Immature natural killer cell (primary cell): ENCODE results near the gene SUGCT. TPM values are rescaled to one million over a fixed set of nuclear protein-coding genes. Genes with fewer than 3 reads are reported as not detected.

Source experiments
- DNase-seq, 3 donors: peaks; one replicate each; pipeline ENCODE4 v3.0.0; 2022; ENCODE audit warnings: mixed read lengths in 1 of 3
- H3K27ac Mint-ChIP-seq, 6 donors: one replicate each; pipeline ENCODE4 v1.8.0; 2020; ENCODE audit warnings: mixed read lengths in 6 of 6, mild to moderate bottlenecking in 5 of 6, inconsistent platforms in 4 of 6, moderate library complexity in 3 of 6
- H3K27me3 Mint-ChIP-seq, 3 donors: one replicate each; pipeline ENCODE4 v1.8.0; 2020 to 2021; ENCODE audit warnings: low read depth in 3 of 3, mild to moderate bottlenecking in 3 of 3, mixed read lengths in 3 of 3, moderate library complexity in 3 of 3, inconsistent platforms in 1 of 3
- H3K36me3 Mint-ChIP-seq, 3 donors: one replicate each; pipeline ENCODE4 v1.8.0; 2020; ENCODE audit warnings: mixed read lengths in 3 of 3, inconsistent platforms in 2 of 3, mild to moderate bottlenecking in 2 of 3
- H3K4me1 Mint-ChIP-seq, 2 donors: one replicate each; pipeline ENCODE4 v1.8.0; 2020; ENCODE audit warnings: inconsistent platforms in 2 of 2, mild to moderate bottlenecking in 2 of 2, mixed read lengths in 2 of 2, moderate library complexity in 1 of 2
- H3K4me3 Mint-ChIP-seq, 5 donors: one replicate each; pipeline ENCODE4 v1.8.0; 2020; ENCODE audit warnings: mild to moderate bottlenecking in 5 of 5, mixed read lengths in 5 of 5, inconsistent platforms in 3 of 5, moderate library complexity in 3 of 5
- H3K9me3 Mint-ChIP-seq, 6 donors: one replicate each; pipeline ENCODE4 v1.8.0; 2020; ENCODE audit warnings: mild to moderate bottlenecking in 6 of 6, mixed read lengths in 6 of 6, inconsistent platforms in 4 of 6, moderate library complexity in 3 of 6
- polyA plus RNA-seq, 3 donors: library from polyadenylated mRNA; unstranded; fragments of 300-500 nt; fragmentation: Illumina TruSeq; gene quantifications; one replicate each; pipeline ENCODE4 v1.2.3, GENCODE V29; 2021

The SUGCT gene
- polyA plus RNA-seq, 3 donors from 2014 or later, result 0.28 TPM; not detected in 2

- Mint-ChIP-seq H3K36me3 (no peaks in the 10 kb centered on the region), H3K27me3 (peaks cover 0 to 5% (median 5%) of the 10 kb centered on the region in 3 donors), H3K27ac (no peak overlapping the region), H3K4me3 (no peak overlapping the region), H3K4me1 (no peaks in the 10 kb centered on the region), H3K9me3 (peaks cover 0 to 11% (median 2%) of the 10 kb centered on the region in 6 donors)
- no peak for DNase-seq
Measured at GRCh38 chr7:40675741-40676140, 540.9 kb downstream of the SUGCT start.

DNA sequence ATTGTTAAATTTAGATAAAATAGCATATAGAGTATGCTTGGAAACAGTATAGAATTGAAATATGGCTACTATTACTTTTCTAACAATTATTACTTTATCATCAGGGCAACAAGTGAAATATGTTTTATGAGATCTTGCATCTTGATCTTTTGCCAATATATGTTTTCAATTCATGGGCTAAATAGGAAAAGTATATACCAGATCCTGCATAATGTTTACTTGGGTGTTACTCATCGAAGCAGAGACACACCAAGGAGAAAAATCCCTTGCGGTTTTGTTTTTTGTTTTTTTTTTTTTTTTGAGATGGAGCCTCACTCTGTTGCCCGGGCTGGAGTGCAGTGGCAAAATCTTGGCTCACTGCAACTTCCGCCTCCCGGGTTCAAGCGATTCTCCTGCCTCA is 541.4 kb downstream of the SUGCT start:
- no peaks in the 10 kb centered on the region for H3K4me1 Mint-ChIP-seq
- H3K9me3 Mint-ChIP-seq, result peaks cover 0 to 11% (median 2%) of the 10 kb centered on the region in 6 donors
- peaks cover 0 to 5% (median 5%) of the 10 kb centered on the region in 3 donors for H3K27me3 Mint-ChIP-seq
- no peak for DNase-seq
- H3K27ac Mint-ChIP-seq, result no peak overlapping the region
- no peak overlapping the region for H3K4me3 Mint-ChIP-seq
- no peaks in the 10 kb centered on the region for H3K36me3 Mint-ChIP-seq

DNA sequence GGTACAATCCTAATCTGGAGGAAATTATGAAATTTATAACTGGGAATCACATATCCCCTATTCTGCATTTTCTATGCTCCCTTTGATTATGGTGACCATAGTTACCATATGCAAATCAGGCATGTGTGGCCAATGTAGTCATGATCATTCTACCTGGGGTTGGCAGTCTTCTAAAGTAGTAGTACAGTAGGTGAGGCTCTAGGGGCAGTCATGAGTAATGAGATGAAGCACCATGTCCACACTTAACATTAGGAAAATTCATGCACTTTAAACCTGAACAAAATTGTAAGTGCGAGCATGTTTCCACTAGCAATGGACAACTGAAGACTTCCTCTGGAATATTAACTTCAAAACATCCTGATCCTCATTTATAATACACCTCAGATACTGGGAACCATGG is 545.9 kb downstream of the SUGCT start:
- no peaks in the 10 kb centered on the region for H3K36me3 Mint-ChIP-seq
- DNase-seq, result no peak
- no peaks in the 10 kb centered on the region for H3K4me1 Mint-ChIP-seq
- peaks cover 0 to 2% (median 1%) of the 10 kb centered on the region in 3 donors for H3K27me3 Mint-ChIP-seq
- peaks cover 0 to 16% (median 2%) of the 10 kb centered on the region in 6 donors for H3K9me3 Mint-ChIP-seq
- H3K27ac Mint-ChIP-seq, result no peak overlapping the region
- H3K4me3 Mint-ChIP-seq, result no peak overlapping the region

DNA sequence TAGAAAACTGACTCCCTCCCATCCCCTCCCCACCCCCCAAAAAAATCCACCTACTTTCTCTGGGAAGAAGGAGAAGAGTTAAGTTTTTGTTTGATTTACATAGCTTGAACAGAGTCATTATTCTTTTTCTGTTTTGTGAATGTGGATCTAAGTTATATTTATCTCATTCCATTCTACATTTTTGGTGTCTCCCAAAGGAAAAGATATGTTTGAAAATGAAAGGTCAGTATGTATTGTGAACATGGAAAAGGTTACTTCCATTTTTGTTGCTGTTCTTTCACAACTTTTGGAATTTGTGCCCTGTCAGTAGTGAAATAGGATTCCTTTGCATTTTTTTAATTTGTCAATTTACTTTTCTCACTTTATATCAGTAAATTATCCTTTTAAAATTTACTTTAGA is 547.9 kb downstream of the SUGCT start:
- Mint-ChIP-seq H3K27me3 (no peaks in the 10 kb centered on the region), H3K4me1 (no peaks in the 10 kb centered on the region), H3K9me3 (peaks cover 0 to 16% (median 2%) of the 10 kb centered on the region in 6 donors), H3K36me3 (no peaks in the 10 kb centered on the region), H3K4me3 (no peak overlapping the region), H3K27ac (no peak overlapping the region)
- no peak for DNase-seq

DNA sequence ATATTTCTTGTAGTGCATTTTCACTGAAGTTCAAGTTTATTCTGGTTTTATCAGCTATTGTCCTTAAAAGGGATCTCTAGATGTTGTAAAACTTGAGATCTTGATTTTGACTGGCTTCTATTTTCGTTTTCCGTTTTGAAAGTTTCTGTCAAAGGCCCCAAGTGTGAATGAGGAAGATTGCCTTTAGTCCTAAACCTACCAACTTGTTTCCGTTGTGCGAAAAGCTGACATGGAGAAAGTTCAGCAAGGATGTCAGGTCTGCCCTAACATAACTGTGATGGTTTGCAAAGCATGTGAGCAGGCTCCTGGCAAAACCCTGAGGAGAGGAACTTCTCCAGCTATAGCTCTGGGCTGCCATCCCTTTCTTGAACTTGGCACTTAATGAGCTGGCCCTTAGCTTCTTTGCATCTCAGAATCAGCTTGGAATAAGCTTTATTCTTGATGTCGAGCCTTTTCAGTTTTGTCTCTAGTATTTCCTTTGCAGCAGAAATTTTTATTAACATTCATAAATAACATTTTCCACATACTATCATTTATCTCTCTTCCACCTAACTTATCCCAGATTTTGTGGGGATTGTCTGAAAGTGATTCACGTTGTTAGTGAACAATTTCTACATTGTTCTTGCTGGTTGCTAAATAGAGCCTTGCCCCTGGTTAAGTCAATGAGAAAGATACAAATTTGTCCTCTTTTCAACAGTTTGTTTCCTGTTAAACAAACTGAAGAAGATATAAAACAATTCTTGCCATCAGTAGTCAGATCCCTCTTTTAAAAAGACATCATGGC is 559.4 kb downstream of the SUGCT start:
- Mint-ChIP-seq H3K27ac (no peak overlapping the region), H3K4me3 (no peak overlapping the region), H3K27me3 (no peaks in the 10 kb centered on the region), H3K9me3 (peaks cover 0 to 9% (median 5%) of the 10 kb centered on the region in 6 donors), H3K4me1 (no peaks in the 10 kb centered on the region), H3K36me3 (no peaks in the 10 kb centered on the region)
- no peak for DNase-seq

GRCh38 chr7:40694991-40695390 is 560.2 kb downstream of the SUGCT start:
- no peak for DNase-seq
- Mint-ChIP-seq H3K27ac (no peak overlapping the region), H3K36me3 (no peaks in the 10 kb centered on the region), H3K4me1 (no peaks in the 10 kb centered on the region), H3K27me3 (no peaks in the 10 kb centered on the region), H3K9me3 (peaks cover 0 to 10% (median 5%) of the 10 kb centered on the region in 6 donors), H3K4me3 (no peak overlapping the region)

- Mint-ChIP-seq H3K27ac (no peak overlapping the region), H3K4me3 (no peak overlapping the region), H3K27me3 (no peaks in the 10 kb centered on the region), H3K36me3 (no peaks in the 10 kb centered on the region), H3K9me3 (peaks cover 0 to 10% (median 5%) of the 10 kb centered on the region in 6 donors), H3K4me1 (no peaks in the 10 kb centered on the region)
- DNase-seq, result no peak
Measured at GRCh38 chr7:40697653-40698052, 562.8 kb downstream of the SUGCT start.

GRCh38 chr7:40698214-40698920 is 563.6 kb downstream of the SUGCT start:
- Mint-ChIP-seq H3K27ac (no peak overlapping the region), H3K36me3 (no peaks in the 10 kb centered on the region), H3K4me3 (no peak overlapping the region), H3K9me3 (peaks cover 0 to 10% (median 5%) of the 10 kb centered on the region in 6 donors), H3K27me3 (no peaks in the 10 kb centered on the region), H3K4me1 (no peaks in the 10 kb centered on the region)
- no peak for DNase-seq

GRCh38 chr7:40698921-40699260 is 564.1 kb downstream of the SUGCT start:
- no peak overlapping the region for H3K27ac Mint-ChIP-seq
- no peak for DNase-seq
- no peaks in the 10 kb centered on the region for H3K27me3 Mint-ChIP-seq
- H3K9me3 Mint-ChIP-seq, result peaks cover 0 to 10% (median 5%) of the 10 kb centered on the region in 6 donors
- no peak overlapping the region for H3K4me3 Mint-ChIP-seq
- H3K36me3 Mint-ChIP-seq, result no peaks in the 10 kb centered on the region
- H3K4me1 Mint-ChIP-seq, result no peaks in the 10 kb centered on the region

- Mint-ChIP-seq H3K36me3 (no peaks in the 10 kb centered on the region), H3K4me3 (no peak overlapping the region), H3K27me3 (peaks cover 0 to 2% (median 0%) of the 10 kb centered on the region in 3 donors), H3K9me3 (peaks cover 0 to 14% (median 3%) of the 10 kb centered on the region in 6 donors), H3K27ac (no peak overlapping the region), H3K4me1 (no peaks in the 10 kb centered on the region)
- DNase-seq, result no peak
Measured at GRCh38 chr7:40700653-40701421, 566.0 kb downstream of the SUGCT start.

GRCh38 chr7:40701836-40702551 is 567.2 kb downstream of the SUGCT start:
- H3K36me3 Mint-ChIP-seq, result no peaks in the 10 kb centered on the region
- peaks cover 2% of the 10 kb centered on the region in 3 donors for H3K27me3 Mint-ChIP-seq
- peaks cover 0 to 14% (median 2%) of the 10 kb centered on the region in 6 donors for H3K9me3 Mint-ChIP-seq
- DNase-seq, result no peak
- no peak overlapping the region for H3K27ac Mint-ChIP-seq
- no peaks in the 10 kb centered on the region for H3K4me1 Mint-ChIP-seq
- no peak overlapping the region for H3K4me3 Mint-ChIP-seq

DNA sequence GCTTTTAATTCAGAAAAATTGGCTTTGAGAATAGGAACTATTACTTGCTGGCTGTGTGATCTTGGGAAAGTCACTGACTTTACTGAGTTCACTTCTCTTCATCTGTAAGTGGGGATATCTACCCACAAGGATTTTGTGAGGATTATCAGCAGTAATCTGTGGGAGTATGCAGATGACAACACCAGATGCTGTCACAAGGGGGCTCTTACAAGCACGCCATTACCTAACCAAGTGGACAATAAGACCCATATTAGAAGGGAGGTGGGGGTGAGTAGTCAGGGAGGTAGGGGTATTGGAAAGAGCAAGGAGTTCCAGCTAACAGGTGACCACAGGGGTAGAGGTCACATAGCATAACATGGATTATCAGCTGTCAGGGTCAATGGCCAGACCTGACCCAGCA is 569.4 kb downstream of the SUGCT start:
- Mint-ChIP-seq H3K4me1 (no peaks in the 10 kb centered on the region), H3K27ac (no peak overlapping the region), H3K4me3 (no peak overlapping the region), H3K36me3 (no peaks in the 10 kb centered on the region), H3K27me3 (peaks cover 2% of the 10 kb centered on the region in 3 donors), H3K9me3 (peaks cover 0 to 7% (median 2%) of the 10 kb centered on the region in 6 donors)
- no peak for DNase-seq

- H3K4me1 Mint-ChIP-seq, result no peaks in the 10 kb centered on the region
- H3K27ac Mint-ChIP-seq, result no peak overlapping the region
- H3K4me3 Mint-ChIP-seq, result no peak overlapping the region
- no peaks in the 10 kb centered on the region for H3K36me3 Mint-ChIP-seq
- DNase-seq, result no peak
- peaks cover 0 to 11% (median 4%) of the 10 kb centered on the region in 6 donors for H3K9me3 Mint-ChIP-seq
- peaks cover 2% of the 10 kb centered on the region in 3 donors for H3K27me3 Mint-ChIP-seq
Measured at GRCh38 chr7:40706829-40707228, 572.0 kb downstream of the SUGCT start.
